MG63 (cell line): Measurements from ENCODE around the gene CRABP1. TPM values are rescaled to one million over a fixed set of nuclear protein-coding genes. Genes with fewer than 3 reads are reported as not detected.
"Not testable (repeated sequence)": the region's sequence is repeated elsewhere in the genome, so short reads cannot be mapped to it uniquely, and the experiment has no call there.

Experiments used
- DNase-seq: peaks from one replicate; pipeline ENCODE4 v3.0.0-alpha.2; 2020
- H3K27me3 ChIP-seq: fragments of 250-450 bp; sonication (Bioruptor Pico); 2 replicates; pipeline ENCODE4 v1.5.1; 2020; ENCODE audit warnings: mild to moderate bottlenecking, moderate library complexity
- H3K36me3 ChIP-seq: fragments of 250-450 bp; sonication (Bioruptor Pico); 2 replicates; pipeline ENCODE4 v1.5.1; 2020; ENCODE audit warnings: mild to moderate bottlenecking, moderate library complexity
- H3K4me3 ChIP-seq: fragments of 250-450 bp; sonication (Bioruptor Pico); 2 replicates; pipeline ENCODE4 v1.5.1; 2020; ENCODE audit warnings: mild to moderate bottlenecking, moderate library complexity
- H3K9me3 ChIP-seq: fragments of 250-450 bp; sonication (Bioruptor Pico); 2 replicates; pipeline ENCODE4 v1.5.1; 2020; ENCODE audit warnings: mild to moderate bottlenecking, moderate library complexity
- total RNA-seq: library from RNA; depleted of rRNA; stranded (reverse); fragments of >200 nt; shearing (Covaris generic); gene quantifications from 2 replicates; pipeline ENCODE4 v1.2.3, GENCODE V29; 2014; ENCODE audit warnings: low replicate concordance

The CRABP1 gene
- total RNA-seq, 1 experiment from 2014 or later = not detected

DNA sequence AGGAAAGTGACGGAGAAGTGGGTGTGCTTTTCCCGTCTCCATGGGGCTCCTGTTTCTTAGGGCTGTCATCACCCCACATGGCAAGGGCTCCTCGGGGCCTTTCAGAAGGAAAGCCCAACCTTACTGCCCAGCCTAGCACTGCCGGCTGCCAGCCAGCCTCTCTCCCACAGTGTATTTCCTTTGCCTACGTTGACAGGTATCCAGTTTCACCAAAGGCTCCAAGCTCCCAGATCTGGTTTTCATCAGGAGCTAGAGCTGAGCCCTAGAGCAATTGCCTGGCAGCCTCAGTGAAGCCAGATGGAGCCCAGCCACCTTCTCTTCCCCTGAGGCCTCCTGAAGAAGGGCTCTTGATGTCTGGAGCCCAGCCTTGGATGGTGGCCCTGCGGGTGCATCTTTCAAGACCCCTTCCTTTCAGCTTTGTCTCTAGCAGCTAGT lies 20.2 kb downstream of the CRABP1 start:
- H3K27me3 ChIP-seq = peaks cover 13% of the 10 kb centered on the region
- no peaks in the 10 kb centered on the region for H3K36me3 ChIP-seq
- no peak overlapping the region for H3K4me3 ChIP-seq
- DNase-seq = no peak
- no peaks in the 10 kb centered on the region for H3K9me3 ChIP-seq

DNA sequence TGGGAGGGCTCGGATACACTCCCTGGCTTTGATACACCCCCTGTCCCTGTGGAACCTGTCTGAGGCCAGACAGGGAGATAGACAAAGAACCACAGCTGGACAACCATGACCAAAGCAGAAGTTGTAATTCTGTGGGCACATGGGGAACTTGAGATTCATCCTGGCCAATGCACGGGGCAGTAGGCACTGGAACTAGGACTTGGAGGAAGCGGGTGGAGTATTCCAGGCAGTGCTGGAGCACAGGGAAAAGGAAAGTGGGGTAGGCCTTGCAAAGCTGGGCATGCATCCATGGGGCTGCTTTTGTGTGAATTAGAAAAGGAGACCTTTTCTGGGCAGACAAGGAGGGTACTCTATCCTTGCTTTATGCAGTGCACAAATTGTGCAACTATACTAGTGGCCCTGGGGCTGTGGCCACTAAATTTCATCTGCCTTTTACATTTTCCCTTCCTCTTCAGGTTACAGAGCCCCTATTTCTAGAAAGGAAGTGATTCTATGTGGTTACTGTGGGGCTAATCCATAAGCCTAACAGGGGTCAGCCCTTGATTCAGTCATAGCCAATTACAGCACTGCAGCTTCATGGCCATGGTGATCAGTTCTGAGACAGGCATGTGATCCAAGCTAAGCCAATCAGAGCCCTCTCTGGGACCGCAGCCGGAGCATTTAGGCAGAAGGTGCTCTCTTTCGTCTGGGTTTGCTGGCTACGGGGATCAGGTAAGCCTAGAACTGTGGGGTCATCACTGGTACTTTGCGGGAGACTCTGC lies 21.0 kb downstream of the CRABP1 start:
- no peak overlapping the region for H3K4me3 ChIP-seq
- H3K9me3 ChIP-seq = no peaks in the 10 kb centered on the region
- peaks cover 13% of the 10 kb centered on the region for H3K27me3 ChIP-seq
- no peak for DNase-seq
- H3K36me3 ChIP-seq = no peaks in the 10 kb centered on the region

DNA sequence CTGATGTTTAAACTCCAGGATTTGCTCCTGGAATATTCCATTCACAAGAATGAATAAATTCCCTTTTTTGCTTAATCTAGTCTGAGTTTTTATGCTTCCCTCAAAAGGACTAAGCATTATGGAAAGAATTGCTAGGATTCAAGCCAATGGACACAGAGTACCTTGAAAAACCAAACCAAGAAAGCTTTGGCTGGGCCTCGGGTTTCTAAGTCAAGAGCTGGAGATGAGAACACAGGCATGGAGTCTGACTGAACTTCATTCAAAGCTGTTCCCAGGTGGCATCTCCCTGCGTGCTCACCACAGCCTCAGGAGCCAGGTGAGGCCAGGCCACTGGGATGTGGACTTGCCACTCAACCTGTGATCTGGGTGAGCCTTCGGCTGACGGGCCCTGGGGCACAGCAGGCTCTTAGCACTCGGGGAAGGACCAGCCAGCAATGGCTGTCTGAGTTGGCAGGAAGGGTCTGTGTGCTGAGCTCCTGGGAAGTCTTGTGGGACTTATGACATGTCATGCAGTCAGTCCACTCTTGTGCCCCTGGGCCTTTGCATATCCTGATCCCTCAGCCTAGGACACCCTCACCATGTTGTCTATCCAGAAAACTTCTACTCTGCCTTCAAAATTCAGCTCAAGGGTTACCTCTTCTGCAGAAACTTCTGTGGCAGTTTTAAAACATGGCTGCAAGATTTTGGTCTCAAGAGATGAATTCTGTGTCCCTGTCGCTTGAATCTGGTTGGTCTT lies 21.8 kb downstream of the CRABP1 start:
- DNase-seq = no peak
- Histone ChIP-seq H3K36me3 (no peaks in the 10 kb centered on the region), H3K4me3 (no peak overlapping the region), H3K9me3 (no peaks in the 10 kb centered on the region), H3K27me3 (peaks cover 13% of the 10 kb centered on the region)

DNA sequence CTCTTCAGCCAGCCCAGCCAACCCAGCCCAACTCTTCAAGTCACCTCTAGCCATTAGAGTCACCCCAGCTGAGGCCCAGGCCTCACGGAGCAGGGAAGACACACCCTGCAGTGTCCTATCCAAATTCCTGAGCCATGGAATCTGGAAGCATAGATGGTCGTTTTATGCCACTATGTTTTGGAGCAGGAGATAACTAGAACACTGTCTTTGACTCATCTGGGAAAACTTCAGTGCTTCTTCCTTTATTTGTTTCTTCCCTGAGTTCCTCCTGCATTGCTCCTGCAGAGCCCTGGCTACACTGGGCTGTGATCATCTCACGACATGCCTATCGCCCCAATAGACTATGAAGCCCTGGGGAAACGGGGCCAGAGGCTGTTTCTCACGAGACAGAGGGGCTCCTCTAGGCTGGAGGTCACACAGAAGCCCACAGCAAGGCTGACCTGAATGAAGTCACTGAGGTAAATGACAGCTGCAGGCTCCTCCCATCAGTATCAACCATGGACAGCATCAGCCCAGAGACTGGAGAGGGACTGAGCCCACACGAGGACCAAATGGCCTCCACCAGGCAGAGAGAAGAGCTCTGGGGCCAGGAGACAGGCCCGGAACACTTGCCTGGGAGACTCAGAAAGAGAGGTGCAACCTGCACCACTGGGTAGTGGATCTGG lies 22.7 kb downstream of the CRABP1 start:
- no peak for DNase-seq
- H3K4me3 ChIP-seq = no peak overlapping the region
- H3K9me3 ChIP-seq = no peaks in the 10 kb centered on the region
- H3K27me3 ChIP-seq = peaks cover 13% of the 10 kb centered on the region
- no peaks in the 10 kb centered on the region for H3K36me3 ChIP-seq

DNA sequence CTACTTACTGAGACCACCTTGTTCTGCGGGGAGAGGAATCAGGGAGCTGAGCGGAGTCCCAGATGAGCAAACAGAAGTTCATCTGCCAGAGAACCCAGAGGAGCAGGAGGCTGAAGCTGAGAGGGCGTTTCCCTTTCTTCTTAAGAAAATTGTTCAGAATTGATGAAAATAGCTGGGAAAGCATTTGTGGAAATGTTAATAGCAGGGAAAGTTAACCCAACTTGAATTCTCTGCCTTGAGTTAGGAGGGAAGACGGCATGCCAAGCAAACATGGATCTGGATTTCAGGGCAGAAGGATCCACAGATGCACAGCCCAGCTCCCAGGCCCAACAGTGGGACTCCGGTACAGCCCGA lies 23.2 kb downstream of the CRABP1 start:
- H3K9me3 ChIP-seq = no peaks in the 10 kb centered on the region
- no peaks in the 10 kb centered on the region for H3K36me3 ChIP-seq
- H3K4me3 ChIP-seq = no peak overlapping the region
- no peak for DNase-seq
- H3K27me3 ChIP-seq = peaks cover 9% of the 10 kb centered on the region

DNA sequence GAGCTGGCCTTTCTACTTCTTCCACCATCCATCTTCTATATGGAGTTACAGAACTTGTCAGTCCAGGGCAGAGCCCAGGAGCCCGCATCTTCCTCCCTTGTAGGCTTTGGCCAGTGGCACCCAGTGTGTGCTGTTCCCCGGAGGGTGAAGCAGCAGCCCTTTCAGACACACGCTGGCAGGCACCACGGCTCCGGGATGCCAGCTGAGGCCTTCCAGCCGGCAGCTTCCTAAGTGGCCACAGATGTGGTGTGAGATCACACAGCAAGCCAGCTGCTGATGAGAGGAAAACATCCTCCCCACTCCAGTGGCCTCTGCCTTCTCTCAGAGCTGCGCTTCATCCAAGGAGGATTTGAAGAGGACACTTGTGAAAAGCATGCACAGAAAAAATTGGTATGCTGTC lies 24.1 kb downstream of the CRABP1 start:
- Histone ChIP-seq H3K9me3 (no peaks in the 10 kb centered on the region), H3K4me3 (no peak overlapping the region), H3K36me3 (no peaks in the 10 kb centered on the region), H3K27me3 (peaks cover 2% of the 10 kb centered on the region; the same call in 1 of the 2 replicates)
- DNase-seq = peak; percentile 49

DNA sequence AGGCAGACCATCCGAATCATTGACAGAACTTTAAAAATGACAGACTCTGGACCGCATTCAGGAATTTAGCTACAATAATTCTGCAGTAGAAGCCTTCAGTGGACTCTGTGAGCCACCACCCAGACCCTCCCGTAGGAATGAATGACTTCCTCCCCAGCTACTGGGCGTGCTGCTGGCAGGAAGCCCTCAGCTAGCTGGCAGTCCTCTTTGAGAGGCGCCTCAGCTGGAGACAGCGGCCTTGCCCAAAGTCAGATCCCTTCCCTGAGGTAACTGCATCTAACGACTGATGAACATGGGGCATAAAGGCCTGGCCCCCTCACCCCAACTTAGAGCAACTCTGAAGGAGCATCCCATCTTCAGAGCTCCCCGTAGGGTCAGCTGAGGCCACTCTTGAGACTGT lies 25.8 kb downstream of the CRABP1 start:
- no peaks in the 10 kb centered on the region for H3K9me3 ChIP-seq
- H3K27me3 ChIP-seq = no peaks in the 10 kb centered on the region
- no peak overlapping the region for H3K4me3 ChIP-seq
- no peaks in the 10 kb centered on the region for H3K36me3 ChIP-seq
- peak; percentile 52 for DNase-seq

DNA sequence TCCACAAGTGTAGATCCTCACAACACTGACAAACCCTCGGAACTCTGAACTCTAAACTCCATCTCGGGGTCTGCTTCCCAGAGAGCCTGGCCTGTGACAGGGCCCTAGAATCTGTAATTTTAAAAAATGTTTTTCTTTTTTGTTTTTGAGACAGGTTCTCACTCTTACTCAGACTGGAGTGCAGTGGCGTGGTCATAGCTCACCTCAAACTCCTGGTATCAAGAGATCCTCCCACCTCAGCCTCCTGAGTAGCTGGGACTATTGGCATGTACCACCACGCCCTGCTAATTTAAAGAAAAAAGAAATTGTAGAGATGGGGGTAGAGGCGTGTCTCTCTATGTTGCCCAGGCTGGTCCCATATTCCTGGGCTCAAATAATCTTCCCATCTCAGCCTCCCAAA lies 26.2 kb downstream of the CRABP1 start:
- H3K4me3 ChIP-seq = no peak overlapping the region
- H3K36me3 ChIP-seq = no peaks in the 10 kb centered on the region
- no peak for DNase-seq
- H3K9me3 ChIP-seq = no peaks in the 10 kb centered on the region
- no peaks in the 10 kb centered on the region for H3K27me3 ChIP-seq

DNA sequence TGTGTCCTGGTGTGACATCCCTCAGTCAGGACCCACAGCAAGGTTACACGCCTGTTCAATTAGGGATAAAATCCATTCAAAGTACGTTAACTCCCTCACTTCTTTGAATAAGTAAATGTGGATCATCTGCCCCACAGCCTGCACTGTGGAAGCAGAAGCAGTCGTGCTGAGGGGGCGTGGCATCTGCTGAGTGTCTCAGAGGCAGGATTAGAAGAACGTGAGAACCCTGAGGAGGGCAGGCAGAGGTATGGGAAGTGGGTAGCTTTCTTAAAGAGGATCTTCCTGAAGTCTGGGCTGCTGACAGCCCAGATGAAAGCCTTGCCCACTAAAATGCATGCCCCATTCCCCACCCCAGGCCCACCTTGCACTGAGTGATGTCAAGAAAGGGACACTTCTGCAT lies 28.5 kb downstream of the CRABP1 start:
- Histone ChIP-seq H3K27me3 (no peaks in the 10 kb centered on the region), H3K36me3 (no peaks in the 10 kb centered on the region), H3K4me3 (no peak overlapping the region), H3K9me3 (no peaks in the 10 kb centered on the region)
- no peak for DNase-seq

DNA sequence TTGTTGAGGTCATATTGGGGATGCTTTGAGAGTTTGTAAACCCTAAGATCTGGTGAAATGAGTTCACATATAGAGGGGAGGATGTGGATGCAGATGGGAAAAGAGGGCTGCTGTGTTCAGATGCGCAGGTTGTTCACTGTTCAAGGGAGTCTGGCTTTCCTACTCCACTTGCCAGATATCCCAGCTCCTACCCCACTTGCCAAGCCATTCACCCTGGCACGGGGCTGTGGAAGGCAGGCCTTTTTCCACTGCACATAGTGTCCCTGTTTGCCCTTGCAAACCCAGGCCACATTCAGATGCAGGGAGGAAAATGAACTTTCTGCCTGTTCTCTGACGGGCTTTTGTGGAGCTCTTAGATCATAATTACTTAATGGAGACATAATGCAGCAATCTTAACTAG lies 29.0 kb downstream of the CRABP1 start:
- no peak overlapping the region for H3K4me3 ChIP-seq
- DNase-seq = no peak

DNA sequence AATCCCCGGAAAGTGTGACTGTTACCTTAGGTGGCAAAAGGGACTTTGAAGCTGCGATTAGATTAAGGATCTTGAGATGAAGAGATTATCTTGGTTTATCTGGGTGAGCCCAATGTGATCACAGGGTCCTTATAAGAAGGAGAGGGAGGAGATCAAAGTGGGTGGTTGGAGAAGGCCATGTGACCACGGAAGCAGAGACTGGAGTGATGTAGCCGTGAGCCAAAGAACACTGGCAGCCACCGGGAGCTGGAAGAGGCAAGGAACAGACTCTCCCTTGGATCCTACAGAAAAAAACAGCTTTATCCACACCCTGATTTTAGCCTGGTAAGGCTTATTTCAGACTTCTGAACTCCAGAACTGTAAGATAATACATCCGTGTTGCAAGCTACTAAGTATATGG lies 29.9 kb downstream of the CRABP1 start:
- no peaks in the 10 kb centered on the region for H3K36me3 ChIP-seq
- DNase-seq = no peak
- H3K27me3 ChIP-seq = no peaks in the 10 kb centered on the region
- no peaks in the 10 kb centered on the region for H3K9me3 ChIP-seq
- no peak overlapping the region for H3K4me3 ChIP-seq

More for the DNA sequence above, 29.0 kb downstream of the CRABP1 start:
- no peaks in the 10 kb centered on the region for H3K27me3 ChIP-seq
- no peaks in the 10 kb centered on the region for H3K36me3 ChIP-seq
- no peaks in the 10 kb centered on the region for H3K9me3 ChIP-seq

DNA sequence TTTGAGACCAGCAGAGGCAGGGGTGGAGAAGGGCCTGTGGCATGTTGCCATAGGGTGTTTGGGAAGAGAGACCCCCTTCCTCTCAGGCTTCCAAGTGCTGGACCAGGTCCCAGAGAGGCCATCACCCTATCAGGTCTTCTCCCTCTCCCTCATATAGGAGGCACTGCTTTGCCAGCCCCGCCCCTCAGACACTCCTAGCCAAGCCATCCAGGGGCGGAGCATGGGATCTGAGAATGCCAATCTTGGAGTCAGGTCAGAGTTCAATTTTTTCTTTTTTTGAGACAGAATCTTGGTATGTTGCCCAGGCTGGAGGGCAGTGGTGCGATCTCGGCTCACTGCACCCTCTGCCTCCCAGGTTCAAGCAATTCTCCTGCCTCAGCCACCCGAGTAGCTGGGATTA lies 32.7 kb downstream of the CRABP1 start:
- no peaks in the 10 kb centered on the region for H3K36me3 ChIP-seq
- no peaks in the 10 kb centered on the region; the same call in 1 of the 2 replicates for H3K27me3 ChIP-seq
- H3K4me3 ChIP-seq = no peak overlapping the region
- no peaks in the 10 kb centered on the region; the same call in 1 of the 2 replicates for H3K9me3 ChIP-seq
- peak; percentile 22 for DNase-seq

DNA sequence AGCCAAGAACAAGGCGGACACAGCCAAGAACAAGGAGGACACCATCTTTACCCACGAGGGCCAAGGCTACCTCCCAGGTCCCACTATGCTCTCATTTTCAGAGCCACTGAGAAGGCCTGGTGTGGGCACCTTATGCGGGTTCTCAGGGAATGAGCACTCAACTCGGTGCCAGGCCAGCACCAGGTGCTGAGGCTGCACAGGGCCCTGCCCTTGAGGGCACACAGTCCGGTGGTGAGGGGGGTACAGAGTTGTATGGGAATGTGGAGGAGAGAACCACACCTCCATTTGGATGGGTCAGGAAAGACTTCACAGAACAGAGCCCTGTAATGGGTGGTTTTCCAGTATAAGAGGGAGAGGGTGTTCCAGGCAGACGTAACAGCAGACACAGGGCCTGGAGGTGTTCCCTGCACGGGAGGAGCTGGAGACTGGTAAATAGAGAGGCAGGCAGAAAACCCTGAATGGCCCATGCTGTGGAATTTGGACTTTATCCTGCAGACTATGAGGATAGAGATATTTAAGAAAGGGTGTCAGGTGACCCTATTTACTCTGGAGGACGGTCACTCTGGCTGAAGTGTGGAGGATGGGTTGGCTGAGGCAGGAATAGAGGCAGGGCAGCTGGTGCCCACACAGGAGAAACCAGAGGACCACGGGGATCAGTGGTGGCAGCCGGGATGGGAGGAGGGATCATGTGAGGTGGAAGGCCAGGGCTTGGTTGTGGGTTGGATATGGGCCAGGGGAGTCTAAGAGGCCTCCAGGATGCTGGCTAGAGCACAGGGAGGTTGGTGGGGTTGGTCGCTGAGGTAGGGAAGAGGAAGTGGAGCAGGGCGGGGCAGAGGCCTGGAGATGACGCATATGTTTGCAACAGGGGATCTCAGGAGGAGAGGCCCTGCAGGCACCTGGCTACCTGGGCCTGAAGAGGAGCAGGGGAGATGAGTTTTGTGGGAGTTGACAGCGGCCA lies 34.6 kb downstream of the CRABP1 start:
- Histone ChIP-seq H3K36me3 (no peaks in the 10 kb centered on the region), H3K9me3 (no peaks in the 10 kb centered on the region; the same call in 1 of the 2 replicates), H3K27me3 (no peaks in the 10 kb centered on the region; the same call in none of the 2 replicates), H3K4me3 (no peak overlapping the region)
- DNase-seq = peak; percentile 17

DNA sequence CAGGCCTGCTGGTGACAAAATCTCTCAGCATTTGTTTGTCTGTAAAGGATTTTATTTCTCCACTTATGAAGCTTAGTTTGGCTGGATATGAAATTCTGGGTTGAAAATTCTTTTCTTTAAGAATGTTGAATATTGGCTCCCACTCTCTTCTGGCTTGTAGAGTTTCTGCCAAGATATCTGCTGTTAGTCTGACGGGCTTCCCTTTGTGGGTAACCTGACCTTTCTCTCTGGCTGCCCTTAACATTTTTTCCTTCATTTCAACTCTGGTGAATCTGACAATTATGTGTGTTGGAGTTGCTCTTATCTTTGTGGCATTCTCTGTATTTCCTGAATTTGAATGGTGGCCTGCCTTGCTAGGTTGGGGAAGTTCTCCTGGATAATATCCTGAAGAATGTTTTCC lies 40.0 kb downstream of the CRABP1 start:
- not testable (repeated sequence) for H3K36me3 ChIP-seq, DNase-seq, H3K4me3 ChIP-seq, H3K9me3 ChIP-seq, H3K27me3 ChIP-seq

DNA sequence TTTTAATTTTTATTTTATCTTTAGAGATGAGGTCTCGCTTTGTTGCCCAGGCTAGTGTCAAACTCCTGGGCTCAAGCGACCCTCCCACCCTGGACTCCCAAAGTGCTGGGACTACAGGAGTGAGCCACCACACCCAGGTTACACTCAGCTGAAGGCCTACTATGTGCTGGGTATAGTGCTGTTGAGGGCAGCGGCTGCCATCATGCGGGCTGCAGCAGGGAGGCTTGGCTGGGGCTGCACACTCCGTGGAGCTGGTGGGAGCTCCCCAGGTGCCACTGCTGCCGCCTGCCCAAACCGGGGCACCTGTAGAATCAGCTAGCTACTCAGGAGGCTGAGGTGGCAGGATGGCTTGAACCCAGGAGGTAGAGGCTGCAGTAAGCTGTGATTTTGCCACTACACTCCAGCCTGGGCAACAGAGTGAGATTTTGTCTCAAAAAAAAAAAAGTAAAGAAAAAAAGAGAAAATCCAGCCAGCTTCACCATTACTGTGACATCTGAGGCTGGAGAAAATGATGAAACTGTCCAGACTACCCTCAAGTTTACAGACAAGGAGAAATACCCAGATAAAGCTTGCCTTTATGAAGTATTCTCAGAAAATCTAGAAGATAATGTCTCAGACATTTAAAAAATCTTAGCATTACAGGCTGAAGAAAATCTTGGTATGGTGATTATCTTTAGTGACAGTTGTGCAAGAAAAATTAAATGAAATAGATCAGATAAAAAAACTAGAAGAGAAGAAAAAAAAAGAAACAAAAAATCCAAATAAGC lies 42.1 kb downstream of the CRABP1 start:
- H3K36me3 ChIP-seq = no peaks in the 10 kb centered on the region
- H3K9me3 ChIP-seq = no peaks in the 10 kb centered on the region
- no peak for DNase-seq
- peaks cover 11% of the 10 kb centered on the region for H3K27me3 ChIP-seq
- no peak overlapping the region for H3K4me3 ChIP-seq

DNA sequence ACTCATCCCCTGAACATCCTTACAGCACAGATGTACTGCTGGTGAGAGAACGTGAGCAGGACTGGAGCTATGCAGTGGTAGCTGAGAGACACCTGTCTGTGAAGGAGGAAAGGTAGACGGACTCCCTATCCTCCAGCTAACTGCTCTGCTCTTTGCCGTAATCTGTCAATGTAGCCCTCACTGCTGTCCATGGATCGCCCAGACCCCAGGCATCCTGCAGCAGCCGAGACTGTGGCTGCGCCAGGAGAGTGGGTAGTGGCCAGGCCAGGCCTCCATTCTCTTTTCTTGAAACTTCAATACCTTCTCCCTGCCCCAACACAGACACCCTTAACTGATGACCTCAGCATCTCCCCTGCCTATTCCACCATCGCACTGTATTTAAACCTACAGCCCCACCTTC lies 44.5 kb downstream of the CRABP1 start:
- Histone ChIP-seq H3K27me3 (peaks cover 14% of the 10 kb centered on the region), H3K36me3 (no peaks in the 10 kb centered on the region), H3K9me3 (no peaks in the 10 kb centered on the region), H3K4me3 (no peak overlapping the region)
- DNase-seq = no peak
